HG03558 (cell line): Measurements from ENCODE around the gene CD28.
"Not testable (repeated sequence)": the region's sequence is repeated elsewhere in the genome, so short reads cannot be mapped to it uniquely, and the experiment has no call there.

Source experiments
- ATAC-seq: cut with Tn5 transposase; IDR thresholded peaks from one replicate; pipeline ENCODE4 v1.9.1; 2021; ENCODE audit warnings: moderate number of reproducible peaks; ENCODE audit not compliant: unreplicated experiment; ENCODE audit errors: extremely low read depth

Gene CD28

DNA sequence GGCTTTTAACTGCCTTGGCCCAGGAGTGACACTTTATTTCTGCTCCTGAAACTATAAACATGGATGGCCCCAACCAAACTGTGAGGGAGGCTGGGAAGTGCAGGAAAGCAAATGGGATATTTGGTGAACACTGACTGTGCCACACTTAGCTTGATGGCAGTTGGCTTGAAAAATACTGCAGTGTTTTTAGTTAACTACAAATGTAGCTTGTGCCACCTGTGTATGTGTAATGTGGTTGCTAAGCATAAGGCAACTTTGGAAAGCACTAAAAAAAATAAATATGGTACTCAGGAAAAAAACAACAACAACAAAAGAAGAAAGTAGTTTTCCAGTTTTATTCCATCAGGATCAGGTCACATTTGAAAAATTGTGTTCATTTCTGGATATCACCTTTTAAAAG is 73.8 kb downstream of the CD28 start:
- no peak for ATAC-seq

DNA sequence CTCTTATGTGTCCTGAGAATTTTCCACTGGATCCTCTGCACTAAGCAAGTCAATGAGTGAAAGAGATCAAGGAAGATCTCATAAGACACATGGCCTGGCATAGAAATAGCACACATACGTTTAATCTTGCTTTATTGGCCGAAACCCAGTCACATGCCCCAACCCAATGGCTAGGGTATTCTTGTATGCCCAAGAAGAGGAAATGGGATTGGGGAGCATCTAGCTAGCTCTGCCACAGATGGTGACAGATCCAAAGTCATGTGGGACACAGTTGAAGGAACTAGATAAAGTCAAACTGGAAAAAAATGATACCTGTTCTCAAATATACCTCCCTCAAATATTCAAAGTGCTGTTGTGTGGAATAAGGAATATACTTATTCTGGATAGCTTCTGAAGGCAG is 74.7 kb downstream of the CD28 start:
- ATAC-seq, result no peak

DNA sequence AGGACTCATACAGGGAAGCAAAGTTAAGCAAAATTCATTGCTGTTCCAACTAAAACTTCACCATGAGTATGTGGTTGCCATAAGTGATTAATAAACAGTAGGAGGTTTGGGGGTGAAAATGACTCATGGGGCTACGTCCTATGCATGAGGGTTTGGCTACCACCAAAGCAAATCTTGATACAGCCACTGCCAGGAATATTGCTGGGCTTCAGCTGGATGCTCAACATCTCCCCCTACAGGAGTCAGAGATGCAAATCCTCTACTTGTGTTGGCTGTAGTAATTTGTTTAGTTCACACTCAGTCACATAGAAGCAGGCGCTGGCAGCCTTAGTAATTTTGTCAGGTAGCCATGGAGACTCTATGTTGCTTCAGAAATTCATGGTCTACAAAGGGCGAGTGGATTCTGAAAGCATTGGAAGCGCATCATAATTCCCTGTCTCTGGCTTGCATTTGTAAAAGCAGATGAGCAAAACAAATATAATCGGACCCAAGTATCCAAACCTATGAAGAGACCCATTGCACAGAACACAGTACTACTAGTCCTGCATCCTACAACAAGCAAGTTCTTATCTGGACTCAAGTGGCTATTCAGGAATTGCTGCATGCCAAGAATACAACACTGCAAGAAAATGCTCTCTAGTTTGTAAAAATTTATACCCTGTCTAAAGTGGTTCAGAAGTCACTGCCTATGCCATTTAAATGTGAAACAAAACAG is 76.0 kb downstream of the CD28 start:
- no peak for ATAC-seq

DNA sequence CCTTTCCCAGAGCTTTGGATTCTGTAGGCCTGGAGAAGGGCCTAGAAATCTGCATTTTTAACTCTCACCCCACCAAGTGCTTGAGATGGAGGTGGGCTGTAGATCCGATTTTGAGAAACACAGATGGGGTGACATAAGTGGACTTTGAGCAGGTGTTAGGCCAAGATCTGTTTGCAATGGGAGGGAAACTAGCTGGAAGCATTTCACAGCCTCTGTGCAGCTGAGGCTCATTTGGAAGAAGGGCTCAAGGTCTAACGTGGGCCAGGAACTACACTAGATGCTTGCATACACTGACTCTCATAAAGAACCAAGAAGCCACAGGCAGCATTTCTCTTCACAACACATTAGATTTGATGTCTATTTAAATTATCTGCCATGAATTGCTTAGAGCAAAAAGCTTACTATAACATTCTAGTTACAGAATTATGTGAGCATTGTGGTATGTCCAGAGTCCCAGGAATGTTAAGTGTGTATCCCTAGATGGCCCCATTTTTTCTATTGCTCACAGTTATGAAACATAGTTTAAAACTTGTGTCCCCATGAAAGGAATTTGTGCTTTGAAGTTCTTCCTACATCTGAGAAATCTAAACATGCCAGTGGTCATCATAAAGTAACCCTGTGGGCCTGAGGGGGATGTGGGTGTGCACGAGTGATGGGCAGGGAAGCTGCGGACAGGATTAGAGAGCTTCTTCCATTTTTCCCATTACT is 77.2 kb downstream of the CD28 start:
- no peak for ATAC-seq

DNA sequence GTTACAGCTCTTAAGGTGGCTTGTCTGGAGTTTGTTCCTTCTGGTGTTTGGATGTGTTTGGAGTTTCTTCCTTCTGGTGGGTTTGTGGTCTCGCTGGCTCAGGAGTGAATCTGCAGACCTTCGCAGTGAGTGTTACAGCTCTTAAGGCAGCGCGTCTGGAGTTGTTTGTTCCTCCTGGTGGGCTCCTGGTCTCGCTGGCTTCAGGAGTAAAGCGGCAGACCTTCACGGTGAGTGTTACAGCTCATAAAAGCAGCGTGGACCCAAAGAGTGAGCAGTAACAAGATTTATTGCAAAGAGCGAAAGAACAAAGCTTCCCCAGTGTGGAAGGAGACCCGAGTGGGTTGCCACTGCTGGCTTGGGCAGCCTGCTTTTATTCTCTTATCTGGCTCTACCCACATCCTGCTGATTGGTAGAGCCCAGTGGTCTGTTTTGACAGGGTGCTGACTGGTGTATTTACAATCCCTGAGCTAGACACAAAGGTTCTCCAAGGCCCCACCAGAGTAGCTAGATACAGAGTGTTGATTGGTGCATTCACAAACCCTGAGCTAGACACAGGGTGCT is 78.4 kb downstream of the CD28 start:
- ATAC-seq, result not testable (repeated sequence)

DNA sequence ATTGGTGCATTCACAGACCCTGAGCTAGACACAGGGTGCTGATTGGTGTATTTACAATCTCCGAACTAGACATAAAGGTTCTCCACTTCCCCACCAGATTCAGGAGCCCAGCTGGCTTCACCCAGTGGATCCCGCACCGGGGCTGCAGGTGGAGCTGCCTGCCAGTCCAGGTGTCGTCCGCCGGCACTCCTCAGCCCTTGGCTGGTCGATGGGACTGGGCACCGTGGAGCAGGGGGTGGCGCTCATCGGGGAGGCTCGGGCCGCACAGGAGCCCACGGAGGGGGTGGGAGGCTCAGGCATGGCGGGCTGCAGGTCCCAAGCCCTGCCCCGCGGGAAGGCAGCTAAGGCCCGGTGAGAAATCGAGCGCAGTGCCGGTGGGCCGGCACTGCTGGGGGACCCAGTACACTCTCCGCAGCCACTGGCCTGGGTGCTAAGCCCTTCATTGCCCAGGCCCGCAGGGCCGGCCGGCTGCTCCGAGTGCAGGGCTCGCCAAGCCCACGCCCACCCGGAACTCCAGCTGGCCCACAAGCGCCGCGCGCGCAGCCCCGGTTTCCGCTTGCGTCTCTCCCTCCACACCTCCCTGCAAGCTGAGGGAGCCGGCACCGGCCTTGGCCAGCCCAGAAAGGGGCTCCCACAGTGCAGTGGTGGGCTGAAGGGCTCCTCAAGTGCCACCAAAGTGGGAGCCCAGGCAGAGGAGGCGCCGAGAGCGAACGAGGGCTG is 79.1 kb downstream of the CD28 start:
- ATAC-seq, result not testable (repeated sequence)

DNA sequence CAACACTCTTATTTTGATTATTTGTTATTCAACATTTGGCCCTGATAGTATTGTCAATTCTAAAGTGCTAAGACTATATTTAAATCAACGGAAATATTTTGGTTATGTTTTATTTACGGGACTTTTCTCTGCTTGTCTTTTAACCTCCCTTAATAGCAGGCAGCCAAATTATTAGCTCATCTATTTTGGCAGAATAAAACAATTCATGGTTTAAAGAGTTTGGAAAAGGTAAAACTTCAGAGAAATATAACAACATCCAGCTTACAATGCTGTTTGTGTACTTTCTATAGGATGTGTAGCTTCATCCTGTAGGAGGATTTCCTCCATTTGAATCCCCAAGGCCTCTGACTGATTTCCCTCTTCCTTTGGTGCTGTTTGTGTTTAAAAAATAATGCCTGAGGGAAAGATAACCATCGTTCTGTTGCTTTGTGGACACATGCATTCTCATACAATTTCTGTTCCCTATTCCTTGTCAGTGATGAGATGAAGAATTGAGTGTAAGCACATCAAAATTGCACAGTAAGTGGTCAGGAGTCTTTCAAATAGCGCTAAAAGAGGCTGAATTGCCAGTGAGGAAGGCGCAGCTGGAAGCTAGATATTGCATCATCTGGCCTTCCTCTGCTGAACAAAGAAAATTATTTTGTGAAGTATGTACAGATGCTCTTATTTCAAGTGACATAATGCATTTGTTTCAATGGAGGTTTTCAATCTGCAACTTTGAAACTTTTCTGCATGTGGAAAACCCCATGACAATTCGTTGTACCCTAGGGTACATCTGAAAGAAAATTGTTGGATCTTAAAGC is 80.3 kb downstream of the CD28 start:
- no peak for ATAC-seq

DNA sequence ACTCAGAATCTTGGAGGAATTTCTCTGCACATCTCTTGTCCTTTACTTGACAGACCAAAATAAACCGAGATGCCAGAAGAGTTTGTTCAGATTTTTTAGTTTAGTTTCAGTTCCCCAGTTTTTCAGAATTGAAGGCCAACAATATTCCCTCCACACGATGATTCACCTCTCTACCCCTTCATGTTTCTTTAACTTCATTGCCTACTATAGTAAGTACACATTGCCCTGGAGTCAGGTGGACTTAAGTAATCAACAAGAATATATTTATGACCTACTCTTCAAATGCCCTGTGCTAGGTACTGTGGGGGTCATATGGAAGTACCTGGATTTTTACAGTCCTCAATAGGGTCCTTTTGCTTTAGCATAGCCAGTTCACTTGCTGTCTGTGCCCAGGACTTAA is 81.5 kb downstream of the CD28 start:
- ATAC-seq, result no peak
